Muscle layer of duodenum (tissue), 2 donors: Measurements from ENCODE around the gene RFTN2.
"Not testable (repeated sequence)": the region's sequence is repeated elsewhere in the genome, so short reads cannot be mapped to it uniquely, and the experiment has no call there.

ENCODE experiments used
- H3K27ac ChIP-seq: one replicate; pipeline ENCODE4 v1.7.0; 2013; ENCODE audit warnings: mild to moderate bottlenecking, low read length
- H3K27me3 ChIP-seq: one replicate; pipeline ENCODE4 v1.7.0; 2013; ENCODE audit warnings: low read depth, mild to moderate bottlenecking, control low read depth, low read length
- H3K36me3 ChIP-seq, 2 donors: one replicate each; pipeline ENCODE4 v1.7.0; 2013; ENCODE audit warnings: low read length in 2 of 2, control low read depth in 1 of 2, mild to moderate bottlenecking in 1 of 2; ENCODE audit not compliant: insufficient read depth in 2 of 2, control insufficient read depth in 1 of 2
- H3K4me1 ChIP-seq, 2 donors: one replicate each; pipeline ENCODE4 v1.7.0; 2013; ENCODE audit warnings: low read length in 2 of 2, mild to moderate bottlenecking in 2 of 2, control low read depth in 1 of 2, moderate library complexity in 1 of 2; ENCODE audit not compliant: insufficient read depth in 2 of 2, control insufficient read depth in 1 of 2
- H3K4me3 ChIP-seq, 2 donors: one replicate each; pipeline ENCODE4 v1.7.0; 2013; ENCODE audit warnings: low read length in 2 of 2, low read depth in 1 of 2, mild to moderate bottlenecking in 1 of 2
- H3K9me3 ChIP-seq, 2 donors: one replicate each; pipeline ENCODE4 v1.7.0; 2013; ENCODE audit warnings: low read length in 2 of 2, control low read depth in 1 of 2, mild to moderate bottlenecking in 1 of 2; ENCODE audit not compliant: control insufficient read depth in 1 of 2
- donor health status: healthy.

The RFTN2 gene

DNA sequence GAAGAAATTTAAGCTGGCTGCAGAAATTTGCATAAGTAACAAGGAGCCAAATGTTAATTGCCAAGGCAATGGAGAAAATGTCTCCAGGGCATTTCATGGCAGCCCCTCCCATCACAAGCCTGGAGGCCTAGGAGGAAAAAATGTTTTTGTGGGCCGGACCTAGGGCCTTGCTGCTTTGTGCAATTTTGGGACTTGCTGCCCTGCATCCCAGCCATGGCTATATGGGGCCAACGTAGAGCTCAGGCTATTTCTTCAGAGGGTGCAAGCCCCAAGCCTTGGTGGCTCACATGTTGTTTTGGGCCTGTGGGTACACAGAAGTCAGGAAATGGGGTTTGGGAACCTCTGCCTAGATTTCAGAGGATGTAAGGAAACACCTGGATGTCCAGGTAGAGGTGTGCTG is 101.8 kb downstream of the RFTN2 start:
- Histone ChIP-seq H3K4me1 (no peaks in the 10 kb centered on the region), H3K36me3 (no peaks in the 10 kb centered on the region), H3K27me3 (no peaks in the 10 kb centered on the region), H3K9me3 (peaks cover 0 to 5% of the 10 kb centered on the region in 2 donors), H3K4me3 (no peak overlapping the region), H3K27ac (no peak overlapping the region)

GRCh38 chr2:197571627-197572271 is 103.6 kb downstream of the RFTN2 start:
- no peaks in the 10 kb centered on the region for H3K27me3 ChIP-seq
- peaks cover 0 to 5% of the 10 kb centered on the region in 2 donors for H3K9me3 ChIP-seq
- no peak overlapping the region for H3K27ac ChIP-seq
- H3K4me3 ChIP-seq = no peak overlapping the region
- H3K36me3 ChIP-seq = no peaks in the 10 kb centered on the region
- H3K4me1 ChIP-seq = no peaks in the 10 kb centered on the region

- H3K9me3 ChIP-seq = no peaks in the 10 kb centered on the region
- peaks cover 0 to 4% of the 10 kb centered on the region in 2 donors for H3K4me1 ChIP-seq
- H3K27ac ChIP-seq = no peak overlapping the region
- H3K27me3 ChIP-seq = no peaks in the 10 kb centered on the region
- H3K36me3 ChIP-seq = no peaks in the 10 kb centered on the region
- H3K4me3 ChIP-seq = no peak overlapping the region
Measured at GRCh38 chr2:197560146-197560665, 115.2 kb downstream of the RFTN2 start.

- H3K9me3 ChIP-seq = no peaks in the 10 kb centered on the region
- no peak overlapping the region for H3K27ac ChIP-seq
- peaks cover 0 to 4% of the 10 kb centered on the region in 2 donors for H3K4me1 ChIP-seq
- no peak overlapping the region for H3K4me3 ChIP-seq
- H3K36me3 ChIP-seq = no peaks in the 10 kb centered on the region
- H3K27me3 ChIP-seq = no peaks in the 10 kb centered on the region
Measured at GRCh38 chr2:197559681-197560080, 115.7 kb downstream of the RFTN2 start.

DNA sequence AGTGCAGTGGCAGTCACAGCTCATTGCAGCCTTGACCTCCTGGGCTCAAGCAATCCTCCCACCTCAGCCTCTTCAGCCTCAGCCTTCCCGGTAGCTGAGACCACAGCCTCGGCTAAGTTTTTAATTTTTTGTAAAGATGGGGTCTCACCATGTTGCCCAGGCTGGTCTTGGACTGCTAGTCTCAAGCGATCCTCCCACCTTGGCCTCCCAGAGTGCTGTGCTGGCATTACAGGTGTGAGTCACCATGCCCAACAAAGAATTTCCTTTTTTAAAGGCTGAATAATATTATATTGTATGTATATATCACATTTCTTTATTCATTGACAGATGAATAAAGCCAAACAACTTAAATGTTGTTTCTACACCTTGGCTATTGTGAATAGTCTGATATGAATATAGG is 117.0 kb downstream of the RFTN2 start:
- Histone ChIP-seq H3K9me3 (no peaks in the 10 kb centered on the region), H3K27ac (no peak overlapping the region), H3K4me1 (peaks cover 0 to 4% of the 10 kb centered on the region in 2 donors), H3K36me3 (peaks cover 4 to 10% of the 10 kb centered on the region in 2 donors), H3K27me3 (no peaks in the 10 kb centered on the region), H3K4me3 (no peak overlapping the region)

DNA sequence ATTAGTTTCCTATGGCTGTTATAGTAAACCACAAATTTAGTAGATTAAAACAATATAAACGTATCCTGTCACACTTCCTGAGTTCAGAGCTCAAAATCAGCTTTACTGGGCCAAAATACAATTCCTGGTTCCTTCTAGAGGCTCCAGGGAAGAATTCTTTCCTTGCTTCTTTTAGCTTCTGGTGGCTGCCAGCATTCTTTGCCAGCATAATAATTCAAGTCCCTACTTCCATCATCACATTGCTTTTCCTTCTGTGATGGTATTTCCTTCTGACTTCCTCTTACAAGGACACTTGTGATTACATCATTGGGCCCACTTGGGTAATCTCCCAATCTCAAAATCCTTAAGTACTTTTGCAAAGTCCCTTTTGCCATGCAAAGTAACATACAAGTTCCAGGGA is 118.9 kb downstream of the RFTN2 start:
- H3K4me1 ChIP-seq = peaks cover 0 to 4% of the 10 kb centered on the region in 2 donors
- H3K9me3 ChIP-seq = no peaks in the 10 kb centered on the region
- peaks cover 4 to 13% of the 10 kb centered on the region in 2 donors for H3K36me3 ChIP-seq
- H3K27me3 ChIP-seq = no peaks in the 10 kb centered on the region
- H3K27ac ChIP-seq = no peak overlapping the region
- H3K4me3 ChIP-seq = no peak overlapping the region

- no peak overlapping the region for H3K27ac ChIP-seq
- peaks cover 4 to 21% of the 10 kb centered on the region in 2 donors for H3K36me3 ChIP-seq
Measured at GRCh38 chr2:197555467-197555866, 119.9 kb downstream of the RFTN2 start.

GRCh38 chr2:197551260-197551659 is 124.1 kb downstream of the RFTN2 start:
- H3K36me3 ChIP-seq = peaks cover 9 to 32% of the 10 kb centered on the region in 2 donors
- H3K4me1 ChIP-seq, H3K27ac ChIP-seq, H3K27me3 ChIP-seq, H3K9me3 ChIP-seq, H3K4me3 ChIP-seq: not testable (repeated sequence)

More at GRCh38 chr2:197555467-197555866, 119.9 kb downstream of the RFTN2 start:
- H3K9me3 ChIP-seq = no peaks in the 10 kb centered on the region
- peaks cover 0 to 4% of the 10 kb centered on the region in 2 donors for H3K4me1 ChIP-seq
- H3K4me3 ChIP-seq = no peak overlapping the region
- H3K27me3 ChIP-seq = no peaks in the 10 kb centered on the region

GRCh38 chr2:197548582-197548981 is 126.8 kb downstream of the RFTN2 start:
- no peak overlapping the region for H3K27ac ChIP-seq
- no peaks in the 10 kb centered on the region for H3K4me1 ChIP-seq

GRCh38 chr2:197547163-197547900 is 128.1 kb downstream of the RFTN2 start:
- no peak overlapping the region for H3K4me3 ChIP-seq
- no peaks in the 10 kb centered on the region for H3K9me3 ChIP-seq
- H3K36me3 ChIP-seq = peaks cover 12 to 44% of the 10 kb centered on the region in 2 donors
- H3K27ac ChIP-seq = no peak overlapping the region
- H3K4me1 ChIP-seq = no peaks in the 10 kb centered on the region
- no peaks in the 10 kb centered on the region for H3K27me3 ChIP-seq

More at GRCh38 chr2:197548582-197548981, 126.8 kb downstream of the RFTN2 start:
- Histone ChIP-seq H3K4me3 (no peak overlapping the region), H3K27me3 (no peaks in the 10 kb centered on the region), H3K36me3 (peaks cover 9 to 38% of the 10 kb centered on the region in 2 donors), H3K9me3 (no peaks in the 10 kb centered on the region)

DNA sequence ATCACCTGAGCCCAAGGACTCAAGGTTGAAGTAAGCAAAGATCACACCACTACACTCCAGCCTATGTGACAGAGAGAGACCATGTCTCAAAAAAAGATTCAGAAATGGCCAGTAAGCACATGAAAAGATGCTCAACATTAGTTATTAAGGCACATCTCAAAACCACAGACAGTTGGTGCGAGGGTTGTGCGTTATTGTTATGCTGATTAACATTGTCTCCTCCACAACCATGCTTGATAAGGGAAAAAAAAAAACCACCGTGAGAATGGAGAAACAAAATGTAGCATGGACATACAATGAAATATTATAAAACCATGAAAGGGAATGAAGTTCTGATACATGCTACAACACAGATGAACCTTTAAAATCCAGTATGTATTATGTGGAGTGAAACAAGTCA is 132.2 kb downstream of the RFTN2 start:
- Histone ChIP-seq H3K36me3 (peaks cover 15 to 35% of the 10 kb centered on the region in 2 donors), H3K27ac (no peak overlapping the region)

More for the DNA sequence above, 132.2 kb downstream of the RFTN2 start:
- no peaks in the 10 kb centered on the region for H3K9me3 ChIP-seq
- H3K4me3 ChIP-seq = no peak overlapping the region
- no peaks in the 10 kb centered on the region for H3K27me3 ChIP-seq
- peaks cover 0 to 6% of the 10 kb centered on the region in 2 donors for H3K4me1 ChIP-seq
